Testis (tissue), 2 donors: ENCODE data around the gene SPECC1L.
"Not testable (repeated sequence)": the region's sequence is repeated elsewhere in the genome, so short reads cannot be mapped to it uniquely, and the experiment has no call there.

ENCODE experiments used
- POLR2A ChIP-seq: fragments of 450-650 bp; IDR thresholded peaks from one replicate; pipeline ENCODE4 v1.6.1; 2017; ENCODE audit warnings: antibody characterized with exemption, mild to moderate bottlenecking, moderate library complexity
- TF ChIP-seq, protein P1 (sequence below), 3 experiments: fragments of 450-650 bp in 2 of 3; fragments of 200-600 bp in 1 of 3; sonication (generic) in 1 of 3; IDR thresholded peaks; one replicate each; pipeline ENCODE4 v1.5.1; 2016 to 2019; ENCODE audit warnings: antibody characterized with exemption in 3 of 3, mild to moderate bottlenecking in 2 of 3, moderate library complexity in 1 of 3

GRCh38 chr22:24287212-24287611 lies 16.6 kb downstream of the SPECC1L start:
- not testable (repeated sequence) for TF ChIP-seq POLR2A
- TF ChIP-seq, protein P1, sequence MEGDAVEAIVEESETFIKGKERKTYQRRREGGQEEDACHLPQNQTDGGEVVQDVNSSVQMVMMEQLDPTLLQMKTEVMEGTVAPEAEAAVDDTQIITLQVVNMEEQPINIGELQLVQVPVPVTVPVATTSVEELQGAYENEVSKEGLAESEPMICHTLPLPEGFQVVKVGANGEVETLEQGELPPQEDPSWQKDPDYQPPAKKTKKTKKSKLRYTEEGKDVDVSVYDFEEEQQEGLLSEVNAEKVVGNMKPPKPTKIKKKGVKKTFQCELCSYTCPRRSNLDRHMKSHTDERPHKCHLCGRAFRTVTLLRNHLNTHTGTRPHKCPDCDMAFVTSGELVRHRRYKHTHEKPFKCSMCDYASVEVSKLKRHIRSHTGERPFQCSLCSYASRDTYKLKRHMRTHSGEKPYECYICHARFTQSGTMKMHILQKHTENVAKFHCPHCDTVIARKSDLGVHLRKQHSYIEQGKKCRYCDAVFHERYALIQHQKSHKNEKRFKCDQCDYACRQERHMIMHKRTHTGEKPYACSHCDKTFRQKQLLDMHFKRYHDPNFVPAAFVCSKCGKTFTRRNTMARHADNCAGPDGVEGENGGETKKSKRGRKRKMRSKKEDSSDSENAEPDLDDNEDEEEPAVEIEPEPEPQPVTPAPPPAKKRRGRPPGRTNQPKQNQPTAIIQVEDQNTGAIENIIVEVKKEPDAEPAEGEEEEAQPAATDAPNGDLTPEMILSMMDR (IDR thresholded peaks at IDR 0.05), result not testable (repeated sequence)
